ENCODE measurements around the gene GRM6. TPM values are rescaled to one million over a fixed set of nuclear protein-coding genes. Genes with fewer than 3 reads are reported as not detected.

Gene GRM6
- polyA plus RNA-seq, 1 donor (not counting 4 experiments of a cell fraction or from before 2014, with no cell fraction given) = not detected

DNA sequence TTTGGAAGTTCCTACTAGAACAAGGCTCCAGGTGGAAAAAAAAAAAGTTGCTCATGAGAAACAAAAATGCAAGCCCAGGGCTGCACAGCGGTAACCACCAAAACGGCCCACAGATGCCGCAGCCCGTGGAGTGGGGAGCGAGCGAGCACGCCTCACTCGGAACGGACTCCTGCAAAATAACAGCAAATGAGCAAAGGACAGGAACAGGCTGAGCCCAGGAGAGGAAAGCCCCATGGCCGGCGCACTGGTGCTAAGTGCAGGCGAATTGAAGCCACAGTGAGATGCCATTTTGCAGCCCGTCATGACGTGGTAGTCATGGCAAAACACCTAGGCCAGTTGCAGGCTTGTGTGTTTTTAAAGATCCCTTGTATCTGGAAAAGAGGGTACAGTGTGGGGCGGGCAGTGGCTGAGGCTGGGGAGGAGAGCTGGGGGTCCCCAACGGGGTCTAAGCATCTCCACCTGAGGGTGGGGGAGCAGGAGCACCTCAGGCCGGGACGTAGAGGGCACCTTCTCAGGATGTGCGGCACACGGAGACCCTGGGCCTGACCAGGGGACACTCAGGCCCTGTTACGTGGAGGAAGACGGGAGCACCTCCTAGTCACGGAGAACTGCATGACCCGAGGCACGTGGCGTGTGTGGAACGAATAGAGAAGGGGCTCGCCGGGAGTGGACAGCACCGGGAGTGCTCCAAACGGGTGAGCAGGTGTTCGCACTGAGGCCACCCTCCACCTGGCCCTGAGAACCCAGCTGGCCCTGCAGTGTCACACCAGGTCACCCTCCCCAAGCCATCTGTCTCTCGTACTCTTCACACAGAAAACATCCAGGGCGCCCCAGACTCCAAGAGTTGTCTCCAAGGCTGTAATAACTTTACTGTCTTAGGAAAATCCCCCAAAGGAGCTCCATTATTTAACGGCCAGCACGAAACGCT is 10.7 kb downstream of the GRM6 start:
- Histone ChIP-seq H3K79me2 (ENCODE audit: control insufficient read depth, insufficient read depth, low read length) (no peaks in the 10 kb centered on the region), H3K4me1 (ENCODE audit: control insufficient read depth, extremely low read depth, insufficient read depth, low read length) (no peaks in the 10 kb centered on the region), H4K20me1 (ENCODE audit: control insufficient read depth, extremely low read depth, insufficient read depth, low read length) (no peaks in the 10 kb centered on the region), H3K9ac (ENCODE audit: control insufficient read depth, extremely low read depth, insufficient read depth, low read length) (no peak overlapping the region), H3K36me3 (ENCODE audit: control insufficient read depth in 2 of 2, extremely low read depth in 1 of 2, insufficient read depth in 2 of 2, low read length in 2 of 2) (no peaks in the 10 kb centered on the region), H3K27me3 (ENCODE audit: control insufficient read depth, extremely low read depth, insufficient read depth, low read length) (no peaks in the 10 kb centered on the region), H3K27ac (ENCODE audit: control insufficient read depth, insufficient read depth, low read length) (no peak overlapping the region), H3K9me3 (ENCODE audit: control insufficient read depth, low read depth, low read length) (peaks cover 25% of the 10 kb centered on the region), H3K4me2 (ENCODE audit: control insufficient read depth, extremely low read depth, insufficient read depth, low read depth, low read length) (no peak overlapping the region), H2AFZ (ENCODE audit: control insufficient read depth, low read length) (no peak overlapping the region), H3K9me1 (ENCODE audit: control insufficient read depth, extremely low read depth, insufficient read depth, low read length) (no peaks in the 10 kb centered on the region), H3K4me3 (ENCODE audit: control insufficient read depth in 2 of 3, extremely low read depth in 1 of 3, insufficient read depth in 2 of 3, low read depth in 1 of 3, low read length in 3 of 3) (no peak overlapping the region)
- FAIRE-seq = no peak
- TF ChIP-seq CTCF (optimal IDR thresholded peaks at IDR 0.05 in 1 of 3, IDR thresholded peaks at IDR 0.05 in 1 of 3, conservative IDR thresholded peaks at IDR 0.05 in 1 of 3; ENCODE audit: extremely low read depth in 1 of 3, insufficient read depth in 2 of 3, low read length in 3 of 3) (no peak), EZH2 (IDR thresholded peaks at IDR 0.05; ENCODE audit: low read length) (no peak)
- no peak for DNase-seq (ENCODE audit: low read depth, low spot score)
- dilution Hi-C loops (cut with MboI; ENCODE audit: extremely low pct_ligation_motif_present, low sequenced_read_pairs) = no loop called here

- Histone ChIP-seq H3K27ac (ENCODE audit: control insufficient read depth, insufficient read depth, low read length) (no peak overlapping the region), H3K4me1 (ENCODE audit: control insufficient read depth, extremely low read depth, insufficient read depth, low read length) (no peaks in the 10 kb centered on the region), H3K79me2 (ENCODE audit: control insufficient read depth, insufficient read depth, low read length) (no peaks in the 10 kb centered on the region), H3K4me2 (ENCODE audit: control insufficient read depth, extremely low read depth, insufficient read depth, low read depth, low read length) (no peak overlapping the region), H3K9me3 (ENCODE audit: control insufficient read depth, low read depth, low read length) (peaks cover 25% of the 10 kb centered on the region), H3K36me3 (ENCODE audit: control insufficient read depth in 2 of 2, extremely low read depth in 1 of 2, insufficient read depth in 2 of 2, low read length in 2 of 2) (no peaks in the 10 kb centered on the region), H3K27me3 (ENCODE audit: control insufficient read depth, extremely low read depth, insufficient read depth, low read length) (no peaks in the 10 kb centered on the region), H2AFZ (ENCODE audit: control insufficient read depth, low read length) (no peak overlapping the region), H3K4me3 (ENCODE audit: control insufficient read depth in 2 of 3, extremely low read depth in 1 of 3, insufficient read depth in 2 of 3, low read depth in 1 of 3, low read length in 3 of 3) (no peak overlapping the region), H4K20me1 (ENCODE audit: control insufficient read depth, extremely low read depth, insufficient read depth, low read length) (no peaks in the 10 kb centered on the region), H3K9me1 (ENCODE audit: control insufficient read depth, extremely low read depth, insufficient read depth, low read length) (no peaks in the 10 kb centered on the region), H3K9ac (ENCODE audit: control insufficient read depth, extremely low read depth, insufficient read depth, low read length) (no peak overlapping the region)
- no peak for FAIRE-seq
- TF ChIP-seq CTCF (optimal IDR thresholded peaks at IDR 0.05 in 1 of 3, IDR thresholded peaks at IDR 0.05 in 1 of 3, conservative IDR thresholded peaks at IDR 0.05 in 1 of 3; ENCODE audit: extremely low read depth in 1 of 3, insufficient read depth in 2 of 3, low read length in 3 of 3) (no peak), EZH2 (IDR thresholded peaks at IDR 0.05; ENCODE audit: low read length) (no peak)
- DNase-seq (ENCODE audit: low read depth, low spot score) = no peak
- dilution Hi-C loops (cut with MboI; ENCODE audit: extremely low pct_ligation_motif_present, low sequenced_read_pairs) = no loop called here
These were observed 11.4 kb downstream of the GRM6 start for GRCh38 chr5:178983728-178984127.
